Measurements from ENCODE around the gene ZNF33A.
"Not testable (repeated sequence)": the region's sequence is repeated elsewhere in the genome, so short reads cannot be mapped to it uniquely, and the experiment has no call there.

ZNF33A gene

GRCh38 chr10:38007551-38007950 lies 2.9 kb upstream of the ZNF33A start:
- Mint-ChIP-seq H3K4me1 (peaks cover 24% of the 10 kb centered on the region), H3K9me3 (peaks cover 19% of the 10 kb centered on the region), H3K36me3 (ENCODE audit: low read depth) (peaks cover 10% of the 10 kb centered on the region), H3K4me3 (no peak overlapping the region), H3K27me3 (ENCODE audit: low read depth, poor library complexity) (peaks cover 16% of the 10 kb centered on the region), H3K27ac (no peak overlapping the region)
- DNase-seq = no peak
- no peak for TF ChIP-seq CTCF (IDR thresholded peaks at IDR 0.05)

DNA sequence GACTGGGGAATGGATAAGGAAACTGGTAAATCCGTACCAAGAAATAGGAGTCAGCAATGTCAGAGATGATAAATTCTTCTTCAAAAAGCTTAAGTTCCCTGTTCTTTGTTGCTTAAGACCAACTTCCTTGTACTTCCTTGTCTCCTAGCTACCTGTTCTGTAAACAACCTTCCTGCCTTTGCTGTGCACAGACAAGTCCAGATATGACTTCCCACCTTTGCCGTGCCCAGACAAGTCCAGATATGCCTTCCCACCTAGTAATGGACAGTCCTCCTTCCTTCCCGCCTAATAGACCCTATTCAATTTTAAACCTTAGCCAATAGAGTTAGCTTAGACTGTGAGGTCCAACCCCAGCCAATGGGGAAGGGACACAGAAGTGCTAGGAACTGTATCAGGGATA lies 2.5 kb upstream of the ZNF33A start:
- peaks cover 17% of the 10 kb centered on the region for H3K27me3 Mint-ChIP-seq (ENCODE audit: low read depth, poor library complexity)
- H3K27ac Mint-ChIP-seq = no peak overlapping the region
- peaks cover 28% of the 10 kb centered on the region for H3K4me1 Mint-ChIP-seq
- no peak for TF ChIP-seq CTCF (IDR thresholded peaks at IDR 0.05)
- peaks cover 14% of the 10 kb centered on the region for H3K36me3 Mint-ChIP-seq (ENCODE audit: low read depth)
- H3K9me3 Mint-ChIP-seq = peaks cover 18% of the 10 kb centered on the region
- no peak overlapping the region for H3K4me3 Mint-ChIP-seq
- DNase-seq = no peak

DNA sequence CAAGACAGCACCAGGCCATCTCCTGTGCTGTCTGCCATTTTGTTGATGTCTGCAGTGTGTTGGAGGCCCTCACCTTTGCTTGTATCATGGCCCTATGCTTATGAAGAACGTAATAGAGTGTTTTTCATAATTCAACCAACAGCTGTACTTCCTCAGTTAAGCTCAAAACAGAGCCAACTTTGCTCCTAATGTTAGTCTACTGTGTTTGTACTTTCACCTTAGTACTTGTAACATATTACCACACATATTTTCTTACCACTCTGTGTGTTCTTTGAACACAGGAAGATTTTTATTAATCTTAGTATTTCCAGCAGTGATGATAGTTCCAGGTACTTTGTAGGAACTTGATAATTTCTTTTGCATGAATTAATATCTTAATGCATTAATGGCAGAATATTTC lies 5.9 kb downstream of the ZNF33A start:
- H3K9me3 Mint-ChIP-seq = peaks cover 32% of the 10 kb centered on the region
- DNase-seq = no peak
- H3K4me3 Mint-ChIP-seq = no peak overlapping the region
- peaks cover 6% of the 10 kb centered on the region for H3K27me3 Mint-ChIP-seq (ENCODE audit: low read depth, poor library complexity)
- TF ChIP-seq CTCF (IDR thresholded peaks at IDR 0.05) = no peak
- H3K36me3 Mint-ChIP-seq (ENCODE audit: low read depth) = peaks cover 98% of the 10 kb centered on the region
- H3K4me1 Mint-ChIP-seq = peaks cover 20% of the 10 kb centered on the region
- no peak overlapping the region for H3K27ac Mint-ChIP-seq

DNA sequence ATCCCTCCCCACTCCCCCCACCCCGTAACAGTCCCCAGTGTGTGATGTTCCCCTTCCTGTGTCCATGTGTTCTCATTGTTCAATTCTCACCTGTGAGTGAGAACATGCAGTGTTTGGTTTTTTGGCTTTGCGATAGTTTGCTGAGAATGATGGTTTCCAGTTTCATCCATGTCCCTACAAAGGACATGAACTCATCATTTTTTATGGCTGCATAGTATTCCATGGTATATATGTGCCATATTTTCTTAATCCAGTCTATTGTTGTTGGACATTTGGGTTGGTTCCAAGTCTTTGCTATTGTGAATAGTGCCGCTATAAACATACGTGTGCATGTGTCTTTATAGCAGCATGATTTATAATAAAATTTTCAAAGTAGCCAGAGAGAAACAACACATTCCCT lies 8.6 kb downstream of the ZNF33A start:
- Mint-ChIP-seq H3K36me3 (ENCODE audit: low read depth) (peaks cover 100% of the 10 kb centered on the region), H3K9me3 (peaks cover 36% of the 10 kb centered on the region)
- not testable (repeated sequence) for DNase-seq; H3K4me1 Mint-ChIP-seq; H3K27ac Mint-ChIP-seq; H3K4me3 Mint-ChIP-seq; H3K27me3 Mint-ChIP-seq (ENCODE audit: low read depth, poor library complexity)

DNA sequence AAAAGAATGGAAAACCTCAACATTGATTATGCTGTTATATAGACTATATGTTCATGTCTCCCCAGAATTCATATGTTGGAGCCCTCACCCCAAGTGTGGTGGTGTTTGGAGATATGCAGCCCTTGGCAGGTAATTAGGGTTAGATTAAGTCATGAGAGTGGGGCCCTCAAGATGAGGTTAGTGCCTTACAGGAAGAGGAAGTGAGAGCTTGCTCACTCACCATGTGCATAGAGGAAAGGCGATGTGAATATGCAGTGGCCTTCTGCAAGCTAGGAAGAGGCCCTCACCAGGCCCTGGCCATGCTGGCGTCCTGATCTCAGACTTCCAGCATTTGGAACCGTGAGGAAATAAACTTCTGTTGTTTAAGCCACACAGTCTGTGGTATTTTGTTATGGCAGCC lies 14.8 kb downstream of the ZNF33A start:
- Mint-ChIP-seq H3K4me3 (no peak overlapping the region), H3K27me3 (ENCODE audit: low read depth, poor library complexity) (no peaks in the 10 kb centered on the region), H3K27ac (no peak overlapping the region), H3K4me1 (no peaks in the 10 kb centered on the region), H3K9me3 (peaks cover 17% of the 10 kb centered on the region), H3K36me3 (ENCODE audit: low read depth) (peaks cover 97% of the 10 kb centered on the region)
- DNase-seq = no peak
- no peak for TF ChIP-seq CTCF (IDR thresholded peaks at IDR 0.05)

DNA sequence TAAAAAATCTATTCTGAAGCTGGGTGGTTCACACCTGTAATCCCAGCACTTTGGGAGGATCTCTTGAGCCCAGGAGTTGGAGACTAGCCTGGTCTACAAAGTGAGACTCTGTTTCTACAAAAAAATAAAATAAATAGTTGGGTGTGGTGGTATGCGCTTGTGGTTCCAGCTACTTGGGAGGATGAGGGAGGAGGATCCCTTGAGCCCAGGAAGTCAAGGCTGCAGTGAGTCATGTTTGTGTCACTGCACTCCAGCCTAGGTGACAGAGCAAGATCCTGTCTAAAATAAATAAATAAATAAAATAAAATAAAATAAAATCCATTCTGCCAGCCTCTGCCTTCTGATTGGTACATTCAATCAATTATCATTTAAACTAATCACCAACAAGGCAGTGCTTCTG lies 17.5 kb downstream of the ZNF33A start:
- DNase-seq = no peak
- Mint-ChIP-seq H3K27me3 (ENCODE audit: low read depth, poor library complexity) (no peaks in the 10 kb centered on the region), H3K4me1 (no peaks in the 10 kb centered on the region), H3K27ac (no peak overlapping the region), H3K4me3 (no peak overlapping the region), H3K9me3 (peaks cover 4% of the 10 kb centered on the region), H3K36me3 (ENCODE audit: low read depth) (peaks cover 95% of the 10 kb centered on the region)
- TF ChIP-seq CTCF (IDR thresholded peaks at IDR 0.05) = no peak
